ENCODE data around the gene ZNF143.
"Not testable (repeated sequence)": the region's sequence is repeated elsewhere in the genome, so short reads cannot be mapped to it uniquely, and the experiment has no call there.

Gene ZNF143

GRCh38 chr11:9460322-9461062 lies at the start of gene ZNF143:
Gene ZNF143 (plus strand): TSS chr11:9461012. CDS start chr11:9471309, 10,297 bp downstream.
- Histone ChIP-seq H3K4me1 (ENCODE audit: control insufficient read depth in 1 of 2, insufficient read depth in 1 of 2, low read depth in 1 of 2, low read length in 1 of 2) (peaks cover 26 to 30% of the 10 kb centered on the region in 2 experiments), H3K9me3 (no peaks in the 10 kb centered on the region), H3K4me3 (ENCODE audit: low read depth in 1 of 2, low read length in 1 of 2) (peak within 1 kb of the TSS; percentile 85 to 99), H3K36me3 (no peaks in the 10 kb centered on the region), H3K27ac (peak within 1 kb of the TSS; percentile 95), H3K27me3 (no peaks in the 10 kb centered on the region)
- no peak for TF ChIP-seq CTCF (IDR thresholded peaks at IDR 0.05)

GRCh38 chr11:9428706-9429105 lies 32.1 kb upstream of the ZNF143 start:
- Histone ChIP-seq H3K4me1 (ENCODE audit: control insufficient read depth in 1 of 2, insufficient read depth in 1 of 2, low read depth in 1 of 2, low read length in 1 of 2) (no peaks in the 10 kb centered on the region), H3K9me3 (no peaks in the 10 kb centered on the region), H3K36me3 (peaks cover 73% of the 10 kb centered on the region), H3K4me3 (ENCODE audit: low read depth in 1 of 2, low read length in 1 of 2) (no peak overlapping the region), H3K27ac (no peak overlapping the region), H3K27me3 (no peaks in the 10 kb centered on the region)
- no peak for TF ChIP-seq CTCF (IDR thresholded peaks at IDR 0.05)

- Histone ChIP-seq H3K27ac (no peak overlapping the region), H3K4me1 (ENCODE audit: control insufficient read depth in 1 of 2, insufficient read depth in 1 of 2, low read depth in 1 of 2, low read length in 1 of 2) (no peaks in the 10 kb centered on the region), H3K27me3 (no peaks in the 10 kb centered on the region), H3K4me3 (ENCODE audit: low read depth in 1 of 2, low read length in 1 of 2) (no peak overlapping the region), H3K36me3 (peaks cover 66% of the 10 kb centered on the region), H3K9me3 (no peaks in the 10 kb centered on the region)
- no peak for TF ChIP-seq CTCF (IDR thresholded peaks at IDR 0.05)
Measured at GRCh38 chr11:9438611-9439010, 22.2 kb upstream of the ZNF143 start.

GRCh38 chr11:9446230-9446629 lies 14.6 kb upstream of the ZNF143 start:
- H3K4me1 ChIP-seq (ENCODE audit: control insufficient read depth in 1 of 2, insufficient read depth in 1 of 2, low read depth in 1 of 2, low read length in 1 of 2): no peaks in the 10 kb centered on the region
- H3K27me3 ChIP-seq: no peaks in the 10 kb centered on the region
- peaks cover 30% of the 10 kb centered on the region for H3K36me3 ChIP-seq
- no peak overlapping the region for H3K27ac ChIP-seq
- TF ChIP-seq CTCF (IDR thresholded peaks at IDR 0.05): no peak
- H3K9me3 ChIP-seq: peaks cover 2% of the 10 kb centered on the region
- no peak overlapping the region for H3K4me3 ChIP-seq (ENCODE audit: low read depth in 1 of 2, low read length in 1 of 2)

GRCh38 chr11:9448576-9449352 lies 12.0 kb upstream of the ZNF143 start:
- peaks cover 7% of the 10 kb centered on the region for H3K36me3 ChIP-seq
- H3K4me3 ChIP-seq (ENCODE audit: low read depth in 1 of 2, low read length in 1 of 2): no peak overlapping the region
- no peak overlapping the region for H3K27ac ChIP-seq
- TF ChIP-seq CTCF (IDR thresholded peaks at IDR 0.05): no peak
- H3K4me1 ChIP-seq (ENCODE audit: control insufficient read depth in 1 of 2, insufficient read depth in 1 of 2, low read depth in 1 of 2, low read length in 1 of 2): no peaks in the 10 kb centered on the region
- no peaks in the 10 kb centered on the region for H3K27me3 ChIP-seq
- H3K9me3 ChIP-seq: peaks cover 11% of the 10 kb centered on the region

GRCh38 chr11:9452023-9452422 lies 8.8 kb upstream of the ZNF143 start:
- H3K9me3 ChIP-seq: peaks cover 11% of the 10 kb centered on the region
- H3K4me1 ChIP-seq (ENCODE audit: control insufficient read depth in 1 of 2, insufficient read depth in 1 of 2, low read depth in 1 of 2, low read length in 1 of 2); H3K4me3 ChIP-seq (ENCODE audit: low read depth in 1 of 2, low read length in 1 of 2); H3K36me3 ChIP-seq; H3K27ac ChIP-seq; H3K27me3 ChIP-seq: not testable (repeated sequence)

Measured in neutrophil (primary cell).